ENCODE results near the gene GPC2.
A peak's percentile ranks its signal among the peaks of the same experiment; 100 is the strongest.

The GPC2 gene

DNA sequence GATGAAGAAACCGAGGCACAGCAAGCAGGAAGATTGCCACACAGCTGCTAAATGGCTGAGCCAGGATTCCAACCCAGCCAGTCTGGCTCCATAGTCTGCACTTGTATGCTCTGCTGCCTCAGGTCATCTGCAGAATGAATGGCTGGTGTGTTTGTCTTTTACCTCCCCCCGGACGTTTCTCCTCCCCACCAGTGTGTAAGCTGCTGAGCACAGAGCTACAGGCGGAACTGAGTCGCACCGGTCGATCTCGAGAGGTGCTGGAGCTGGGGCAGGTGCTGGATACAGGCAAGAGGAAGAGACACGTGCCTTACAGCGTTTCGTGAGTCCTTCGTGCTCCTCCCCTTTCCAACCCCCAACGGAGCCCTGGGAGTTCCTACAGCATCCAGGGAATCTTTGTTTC is 55.1 kb downstream of the GPC2 start:
- DNase-seq (ENCODE audit: low read depth, low spot score) = no peak

DNA sequence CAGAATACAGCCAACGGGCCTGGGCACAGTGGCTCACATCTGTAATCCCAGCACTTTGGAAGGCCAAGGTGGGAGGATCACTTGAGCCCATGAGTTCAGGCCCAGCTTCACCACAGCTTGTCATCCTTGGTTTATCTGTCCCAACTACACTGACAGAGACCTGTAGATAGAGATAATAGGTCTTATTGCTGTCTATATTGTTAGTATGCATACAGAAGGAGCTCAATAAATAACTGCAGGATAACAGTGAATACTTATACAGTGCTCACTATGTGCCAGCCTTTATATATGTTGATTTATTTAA is 56.5 kb downstream of the GPC2 start:
- DNase-seq (ENCODE audit: low read depth, low spot score) = no peak

DNA sequence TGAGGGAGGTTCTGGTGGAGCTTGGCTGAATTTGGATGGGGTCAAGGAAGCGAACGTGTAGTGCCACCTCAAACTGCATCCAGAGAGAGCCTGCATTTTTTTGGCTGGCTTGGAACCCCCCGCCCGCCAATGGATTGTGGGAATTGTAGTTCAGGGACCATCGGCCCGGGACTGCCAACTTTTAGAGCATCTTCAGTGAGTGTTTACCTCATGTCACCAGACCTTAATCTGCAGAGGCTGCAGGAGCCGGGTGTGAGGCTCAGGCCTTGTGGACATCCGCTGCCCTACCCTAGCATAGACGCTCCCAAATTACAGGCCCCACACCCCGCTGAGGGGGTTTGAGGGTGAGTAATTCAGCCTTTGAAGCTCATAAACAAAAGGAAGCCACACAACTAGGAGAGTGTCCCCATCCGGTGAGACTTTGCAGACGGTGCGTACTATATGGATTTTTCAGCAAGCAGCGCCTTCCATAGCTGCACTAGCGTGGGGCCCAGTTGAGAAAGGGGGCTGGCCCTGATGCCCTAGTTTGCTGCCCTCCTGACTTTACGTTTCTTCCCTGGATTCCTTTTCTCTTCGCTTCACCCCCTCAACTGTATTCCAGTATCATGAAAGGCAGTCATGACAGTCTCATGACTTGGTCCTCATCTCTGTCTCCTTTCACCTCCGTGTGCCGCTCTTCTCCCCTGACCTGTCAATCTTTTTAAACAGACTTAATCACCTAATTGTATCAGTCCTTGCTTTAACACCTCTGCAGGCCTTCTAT is 57.0 kb downstream of the GPC2 start:
- peak; percentile 43 for DNase-seq (ENCODE audit: low read depth, low spot score)
